B cell (primary cell): ENCODE measurements around the gene RS1. TPM values are rescaled to one million over a fixed set of nuclear protein-coding genes. Genes with fewer than 3 reads are reported as not detected.

Source experiments
- ATAC-seq: fragments of 200-7000 bp; cut with Tn5 transposase; one replicate; pipeline ENCODE4 v1.10.0; 2021; ENCODE audit warnings: low read depth, mild to moderate bottlenecking, moderate number of reproducible peaks, moderate library complexity
- CTCF ChIA-PET: fragments of 350-600 bp; sonication (Branson Sonifier 250); formaldehyde crosslinking; loops from one replicate; lab custom pipeline; 2021; ENCODE audit warnings: antibody characterized with exemption, inconsistent platforms; lab: Charles Lee
- POLR2A ChIA-PET: fragments of 350-600 bp; sonication (Branson Sonifier 250); formaldehyde crosslinking; loops from one replicate; lab custom pipeline; 2021; ENCODE audit warnings: antibody characterized with exemption; lab: Charles Lee
- DNase-seq: peaks from one replicate; pipeline ENCODE4 v3.0.0; 2013
- H2AFZ ChIP-seq: 2 replicates; pipeline ENCODE4 v1.6.1; 2012; ENCODE audit warnings: mild to moderate bottlenecking, low read depth, low read length; ENCODE audit not compliant: insufficient read depth, poor library complexity, severe bottlenecking
- H3K27ac ChIP-seq, 2 donors: 1 replicate in 1 of 2; 2 replicates in 1 of 2; pipeline ENCODE4 v1.5.1; 2012 to 2013; ENCODE audit warnings: low read length in 2 of 2, mild to moderate bottlenecking in 2 of 2, moderate library complexity in 1 of 2
- H3K27me3 ChIP-seq, 4 experiments: fragments of 200-600 bp in 1 of 4; sonication (generic) in 1 of 4; replicated peaks in 1 of 4; 1 replicate in 2 of 4; 2 replicates in 2 of 4; pipeline versions ENCODE4 v1.6.1 to v1.7.0; 2013 to 2016; ENCODE audit warnings: low read length in 3 of 4, mild to moderate bottlenecking in 2 of 4, mixed read lengths in 1 of 4, moderate library complexity in 1 of 4; ENCODE audit not compliant: insufficient read depth in 4 of 4, control insufficient read depth in 3 of 4; ENCODE audit errors: control extremely low read depth in 1 of 4
- H3K36me3 ChIP-seq, 2 experiments: replicated peaks in 1 of 2; 1 replicate in 1 of 2; 2 replicates in 1 of 2; pipeline versions ENCODE4 v1.6.1 to v1.7.1; 2013; ENCODE audit warnings: low read length in 1 of 2; ENCODE audit not compliant: insufficient read depth in 2 of 2, control insufficient read depth in 1 of 2; ENCODE audit errors: control extremely low read depth in 1 of 2, extremely low read depth in 1 of 2
- H3K4me1 ChIP-seq, 2 donors: fragments of 200-600 bp in 1 of 2; sonication (generic) in 1 of 2; 1 replicate in 1 of 2; 2 replicates in 1 of 2; pipeline versions ENCODE4 v1.5.1 to v1.6.1; 2013 to 2017; ENCODE audit warnings: low read length in 2 of 2; ENCODE audit not compliant: control insufficient read depth in 2 of 2, insufficient read depth in 2 of 2
- H3K4me2 ChIP-seq: replicated peaks from 2 replicates; pipeline ENCODE3; 2012; ENCODE audit warnings: mild to moderate bottlenecking, low read depth, low read length; ENCODE audit not compliant: poor library complexity, severe bottlenecking
- H3K4me3 ChIP-seq, 5 experiments: fragments of 200-600 bp in 1 of 5; sonication (generic) in 1 of 5; 1 replicate in 3 of 5; 2 replicates in 2 of 5; pipeline versions ENCODE4 v1.5.1 to v1.7.0; 2011 to 2016; ENCODE audit warnings: low read length in 4 of 5, mild to moderate bottlenecking in 4 of 5, low read depth in 2 of 5, control low read depth in 1 of 5, moderate library complexity in 1 of 5; ENCODE audit not compliant: insufficient read depth in 1 of 5; ENCODE audit errors: control extremely low read depth in 1 of 5, extremely low read depth in 1 of 5
- H3K79me2 ChIP-seq: fragments of 200-600 bp; sonication (generic); one replicate; pipeline ENCODE4 v1.6.0; 2016; ENCODE audit warnings: low read length; ENCODE audit not compliant: control insufficient read depth, insufficient read depth
- H3K9ac ChIP-seq: fragments of 200-600 bp; sonication (generic); 2 replicates; pipeline ENCODE4 v1.6.1; 2017; ENCODE audit warnings: mild to moderate bottlenecking, low read length, moderate library complexity
- H3K9me3 ChIP-seq, 3 donors: one replicate each; pipeline versions ENCODE4 v1.6.1 to v1.7.1; 2013; ENCODE audit warnings: low read length in 2 of 3; ENCODE audit not compliant: control insufficient read depth in 2 of 3, insufficient read depth in 1 of 3; ENCODE audit errors: control extremely low read depth in 1 of 3
- H4K20me1 ChIP-seq: 2 replicates; pipeline ENCODE4 v1.6.0; 2012; ENCODE audit warnings: mild to moderate bottlenecking, low read length; ENCODE audit not compliant: insufficient read depth, control insufficient read depth, poor library complexity, severe bottlenecking
- H3K27ac Mint-ChIP-seq: one replicate; pipeline ENCODE4 v1.8.0; 2021; ENCODE audit warnings: mixed read lengths
- H3K27me3 Mint-ChIP-seq: one replicate; pipeline ENCODE4 v1.8.0; 2021; ENCODE audit warnings: mixed read lengths
- H3K4me1 Mint-ChIP-seq: one replicate; pipeline ENCODE4 v1.8.0; 2021; ENCODE audit warnings: mixed read lengths
- H3K4me3 Mint-ChIP-seq: one replicate; pipeline ENCODE4 v1.8.0; 2021; ENCODE audit warnings: mixed read lengths
- H3K9me3 Mint-ChIP-seq: one replicate; pipeline ENCODE4 v1.8.0; 2022; ENCODE audit warnings: mixed read lengths; ENCODE audit not compliant: insufficient read depth
- CTCF ChIP-seq: fragments of 200-600 bp; IDR thresholded peaks from one replicate; pipeline ENCODE4 v1.8.0; 2022; ENCODE audit warnings: antibody characterized with exemption, mild to moderate bottlenecking
- EZH2 ChIP-seq: IDR thresholded peaks from 2 replicates; pipeline ENCODE4 v1.6.1; 2012; ENCODE audit warnings: borderline replicate concordance, low read depth, mild to moderate bottlenecking, moderate library complexity, low read length; ENCODE audit not compliant: insufficient read depth, poor library complexity, severe bottlenecking
- WGBS: methylation state at CpG from one replicate; pipeline ENCODE4 v1.1.5; 2013; ENCODE audit warnings: missing lambda C conversion rate; ENCODE audit not compliant: insufficient coverage; 5-methylcytosine and 5-hydroxymethylcytosine counted together
- intact Hi-C: fragments of 100-400 bp; cut with micrococcal nuclease; formaldehyde crosslinking; loops from one replicate; pipeline ENCODE4 v1.10.0; 2022
- polyA plus RNA-seq: library from polyadenylated mRNA; depleted of rRNA; stranded (reverse); fragments of >200 nt; gene quantifications from 2 replicates; pipeline ENCODE4 v1.2.3, GENCODE V29; 2012
- total RNA-seq, 2 donors: library from RNA; stranded (reverse); fragments of 120-200 nt in 1 of 2; gene quantifications; 1 replicate in 1 of 2; 2 replicates in 1 of 2; pipeline versions ENCODE4 v1.2.3 to v1.2.4, GENCODE V29; 2013 to 2022

The RS1 gene
- total and polyA plus RNA-seq, 2 donors (not counting 1 experiment from before 2014, with no cell fraction given), result not detected

- Mint-ChIP-seq H3K9me3 (no peaks in the 10 kb centered on the region), H3K27me3 (no peaks in the 10 kb centered on the region), H3K4me3 (no peak overlapping the region), H3K4me1 (no peaks in the 10 kb centered on the region), H3K27ac (no peak overlapping the region)
- TF ChIP-seq EZH2 (no peak), CTCF (no peak)
- no peak for ATAC-seq
- no peak overlapping the region for H2AFZ ChIP-seq
- H3K9me3 ChIP-seq, result no peaks in the 10 kb centered on the region
- ChIA-PET POLR2A (no interaction called here), CTCF (no interaction called here)
- H3K9ac ChIP-seq, result no peak overlapping the region
- no peak overlapping the region for H3K4me3 ChIP-seq
- no peaks in the 10 kb centered on the region for H3K36me3 ChIP-seq
- H3K4me2 ChIP-seq, result no peak overlapping the region
- H3K27ac ChIP-seq, result no peak overlapping the region
- H3K27me3 ChIP-seq, result no peaks in the 10 kb centered on the region
- no peaks in the 10 kb centered on the region for H3K79me2 ChIP-seq
- WGBS, result no CpG with 5 or more reads among the region's 4 CpGs
- intact Hi-C loops, result no loop called here
- no peaks in the 10 kb centered on the region for H4K20me1 ChIP-seq
- no peak for DNase-seq
- no peaks in the 10 kb centered on the region for H3K4me1 ChIP-seq
Measured at GRCh38 chrX:18596096-18596495, 75.8 kb downstream of the RS1 start.

- no peak overlapping the region for H2AFZ ChIP-seq
- no peaks in the 10 kb centered on the region for H3K4me1 ChIP-seq
- no peaks in the 10 kb centered on the region for H3K9me3 ChIP-seq
- Mint-ChIP-seq H3K9me3 (no peaks in the 10 kb centered on the region), H3K4me3 (no peak overlapping the region), H3K27ac (no peak overlapping the region), H3K4me1 (no peaks in the 10 kb centered on the region), H3K27me3 (no peaks in the 10 kb centered on the region)
- no peak overlapping the region for H3K27ac ChIP-seq
- intact Hi-C loops, result no loop called here
- no peak overlapping the region for H3K4me3 ChIP-seq
- POLR2A ChIA-PET, result no interaction called here
- CTCF ChIA-PET, result no interaction called here
- TF ChIP-seq CTCF (no peak), EZH2 (no peak)
- no peaks in the 10 kb centered on the region for H3K36me3 ChIP-seq
- no peaks in the 10 kb centered on the region for H3K27me3 ChIP-seq
- WGBS, result no CpG with 5 or more reads among the region's 2 CpGs
- no peak overlapping the region for H3K4me2 ChIP-seq
- H3K9ac ChIP-seq, result no peak overlapping the region
- ATAC-seq, result no peak
- H3K79me2 ChIP-seq, result no peaks in the 10 kb centered on the region
- H4K20me1 ChIP-seq, result no peaks in the 10 kb centered on the region
- no peak for DNase-seq
Measured at GRCh38 chrX:18594079-18594478, 77.8 kb downstream of the RS1 start.
